Measurements from ENCODE around the gene XAB2.
A peak's percentile ranks its signal among the peaks of the same experiment; 100 is the strongest.

GRCh38 chr19:7636691-7637373, 7.5 kb upstream of the XAB2 start, which contains the start of gene STXBP2:
- TF ChIP-seq CTCF (IDR thresholded peaks at IDR 0.05) (no peak), POLR2AphosphoS5 (IDR thresholded peaks at IDR 0.05; ENCODE audit: low read depth, low read length) (peak; percentile 49)
